Stimulated activated CD8-positive, alpha-beta memory T cell treated with anti-CD3 and anti-CD28 coated beads, Interleukin-7, amount 100 ng/mL, for 4 hours (primary cell): ENCODE results near the gene ANLN.
"Not testable (repeated sequence)": the region's sequence is repeated elsewhere in the genome, so short reads cannot be mapped to it uniquely, and the experiment has no call there.

Source experiments
- DNase-seq, 2 donors: peaks; one replicate each; pipeline ENCODE4 v3.0.0-alpha.2; 2020; ENCODE audit warnings: low read depth in 2 of 2

ANLN gene

DNA sequence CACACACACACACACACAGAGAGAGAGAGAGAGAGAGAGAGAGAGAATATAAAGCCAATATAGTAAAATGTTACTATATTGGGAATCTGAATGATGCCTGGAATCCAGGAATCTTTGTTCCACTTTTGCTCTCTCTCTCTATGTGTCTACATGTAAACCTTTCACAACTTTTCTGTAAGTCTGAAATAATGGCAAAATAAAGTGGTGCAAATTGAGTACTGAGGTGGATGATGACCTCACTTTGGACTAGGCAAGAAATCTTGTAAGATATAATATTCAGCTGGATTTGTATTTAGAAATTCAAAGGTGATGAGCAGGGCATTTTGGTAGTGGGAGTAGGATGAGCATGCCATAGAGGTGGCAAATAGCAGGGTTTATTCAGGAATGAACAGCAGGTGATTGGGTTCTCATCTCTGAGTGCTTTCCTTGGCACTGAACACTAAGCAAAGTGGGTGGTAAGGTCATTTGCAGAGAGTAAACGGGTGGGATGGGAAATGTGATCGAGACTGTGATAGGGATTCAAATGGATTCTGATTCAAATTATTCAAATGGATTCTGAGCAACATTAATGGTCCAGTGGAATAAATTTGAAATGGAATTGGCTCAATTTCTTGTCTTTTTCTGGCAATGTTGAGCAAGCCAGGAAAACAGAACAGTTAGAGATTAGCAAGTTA is 9.7 kb upstream of the ANLN start:
- DNase-seq, result no peak

DNA sequence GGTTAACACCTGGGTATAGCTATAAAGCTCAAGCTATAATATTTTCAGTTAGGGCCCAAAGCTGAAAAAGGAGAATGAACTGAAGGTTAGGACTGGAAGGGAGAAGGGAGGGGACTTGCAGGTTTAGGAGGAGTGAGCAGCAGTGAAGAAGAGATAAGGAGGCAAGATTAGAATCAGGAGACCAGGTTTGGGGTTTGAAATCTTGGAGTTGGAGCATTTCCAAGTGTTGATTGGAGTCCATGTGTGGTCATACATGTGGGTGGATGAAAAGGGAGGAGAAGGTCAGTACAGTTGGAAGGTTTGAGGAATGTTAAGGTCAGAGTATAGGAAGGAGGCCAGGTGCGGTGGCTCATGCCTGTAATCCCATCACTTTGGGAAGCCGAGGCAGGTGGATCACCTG is 8.6 kb upstream of the ANLN start:
- DNase-seq, result no peak

DNA sequence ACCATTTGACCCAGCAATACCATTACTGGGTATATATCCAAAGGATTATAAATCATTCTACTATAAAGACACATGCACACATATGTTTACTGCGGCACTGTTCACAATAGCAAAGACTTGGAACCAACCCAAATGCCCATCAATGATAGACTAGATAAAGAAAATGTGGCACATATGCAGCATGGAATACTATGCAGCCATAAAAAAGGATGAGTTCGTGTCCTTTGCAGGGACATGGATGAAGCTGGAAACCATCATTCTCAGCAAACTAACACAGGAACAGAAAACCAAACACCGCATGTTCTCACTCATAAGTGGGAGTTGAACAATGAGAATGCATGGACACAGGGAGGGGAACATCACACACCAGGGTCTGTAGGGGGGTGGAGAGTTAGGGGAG is 6.4 kb upstream of the ANLN start:
- DNase-seq, result not testable (repeated sequence)

DNA sequence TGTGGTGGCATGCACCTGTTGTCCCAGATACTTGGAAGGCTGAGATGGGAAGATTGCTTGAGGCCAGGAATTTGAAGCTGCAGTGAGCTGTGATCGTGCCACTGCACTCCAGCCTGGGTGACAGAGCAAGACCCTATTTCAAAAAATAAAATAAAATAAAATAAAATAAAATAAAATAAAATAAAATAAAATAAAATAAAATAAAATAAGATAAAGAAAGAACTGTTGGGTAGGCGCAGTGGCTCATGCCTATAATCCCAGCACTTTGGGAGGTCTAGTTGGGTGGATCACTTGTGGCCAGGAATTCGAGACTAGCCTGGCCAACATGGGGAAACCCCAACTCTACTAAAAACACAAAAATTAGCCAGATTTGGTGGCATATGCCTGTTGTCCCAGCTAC is 4.0 kb upstream of the ANLN start:
- not testable (repeated sequence) for DNase-seq

GRCh38 chr7:36387435-36388231 is 2.0 kb upstream of the ANLN start:
- no peak for DNase-seq

DNA sequence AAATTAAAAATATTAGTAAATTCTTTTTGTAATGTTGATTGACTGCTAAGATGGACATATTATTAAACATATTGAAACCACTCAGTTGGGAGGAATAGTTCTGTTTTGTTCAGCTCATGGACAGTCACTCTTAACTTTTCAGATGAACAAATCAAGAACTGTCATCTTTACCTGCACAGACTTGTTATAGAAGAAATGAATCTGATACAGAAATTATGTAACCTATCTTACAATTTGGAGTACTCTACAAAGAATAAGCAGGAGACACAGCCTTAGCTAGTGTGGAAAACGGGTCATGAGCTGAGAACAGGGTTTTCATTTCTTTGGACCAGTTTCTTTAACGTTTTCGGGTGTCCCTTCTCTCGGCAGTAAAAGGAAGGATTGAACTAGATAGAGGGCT is 1.2 kb upstream of the ANLN start:
- DNase-seq, result no peak

- peak in 1 of 2 donors; percentile 24 for DNase-seq
Observed at GRCh38 chr7:36390199-36391090, 783 bp downstream of the ANLN start.

GRCh38 chr7:36391436-36392198 is 2.0 kb downstream of the ANLN start:
- DNase-seq, result no peak

GRCh38 chr7:36393826-36394225 is 4.2 kb downstream of the ANLN start:
- DNase-seq, result no peak

- no peak for DNase-seq
Observed at GRCh38 chr7:36395171-36395894, 5.7 kb downstream of the ANLN start.

DNA sequence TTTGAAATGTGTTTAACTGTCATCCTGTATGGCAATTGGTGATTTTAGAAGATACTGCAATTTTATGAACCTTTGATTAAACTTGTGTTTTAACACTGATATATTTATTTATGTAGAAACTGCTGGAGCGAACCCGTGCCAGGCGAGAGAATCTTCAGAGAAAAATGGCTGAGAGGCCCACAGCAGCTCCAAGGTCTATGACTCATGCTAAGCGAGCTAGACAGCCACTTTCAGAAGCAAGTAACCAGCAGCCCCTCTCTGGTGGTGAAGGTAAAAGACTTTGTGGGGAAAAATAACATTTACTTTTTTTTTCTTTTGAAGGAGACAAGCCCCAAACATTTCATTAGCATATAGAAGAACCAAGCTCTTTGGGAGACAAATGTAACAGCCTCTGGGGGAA is 6.5 kb downstream of the ANLN start:
- no peak for DNase-seq

DNA sequence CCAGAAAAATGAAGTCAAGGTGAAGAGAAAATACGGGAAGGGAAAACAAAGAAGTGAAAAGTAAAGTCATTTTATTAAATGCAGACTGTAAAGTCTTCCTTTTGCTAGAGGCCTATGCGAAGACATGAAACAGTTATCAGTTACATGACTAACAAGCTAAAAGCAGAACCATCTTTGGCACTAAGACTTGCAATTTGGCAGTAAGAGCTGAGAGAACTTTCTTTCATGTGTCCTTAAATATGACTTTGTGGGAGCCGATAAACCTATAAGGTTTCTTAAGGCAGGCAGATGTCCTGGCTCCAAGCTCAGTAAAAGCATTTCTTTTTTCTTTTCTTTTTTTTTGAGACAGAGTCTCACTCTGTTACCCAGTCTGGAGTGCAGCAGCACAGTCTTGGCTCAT is 10.4 kb downstream of the ANLN start:
- DNase-seq, result no peak

DNA sequence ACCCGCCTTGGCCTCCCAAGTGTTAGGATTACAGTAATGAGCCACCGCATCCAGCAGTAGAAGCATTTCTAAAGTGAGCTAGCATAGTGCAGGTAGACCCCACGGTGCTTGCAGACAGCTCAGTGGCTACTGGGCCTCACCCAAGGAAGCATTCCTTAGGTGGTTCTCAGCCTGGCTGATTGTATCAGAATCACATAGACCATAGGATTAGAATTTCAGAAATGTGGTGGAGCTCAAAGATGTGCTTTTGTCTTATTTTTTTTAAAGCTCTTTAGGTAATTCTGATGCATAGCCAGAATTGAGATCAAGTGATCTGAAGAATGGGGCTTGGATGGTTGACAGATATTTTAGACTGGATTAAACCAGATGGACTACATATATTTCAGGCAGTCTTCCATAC is 10.9 kb downstream of the ANLN start:
- DNase-seq, result no peak

GRCh38 chr7:36403452-36403851 is 13.8 kb downstream of the ANLN start:
- no peak for DNase-seq

- DNase-seq, result no peak
Observed at GRCh38 chr7:36404639-36405408, 15.2 kb downstream of the ANLN start.

GRCh38 chr7:36405409-36405803 is 15.7 kb downstream of the ANLN start:
- no peak for DNase-seq

- no peak for DNase-seq
Observed at GRCh38 chr7:36406156-36406555, 16.5 kb downstream of the ANLN start.

DNA sequence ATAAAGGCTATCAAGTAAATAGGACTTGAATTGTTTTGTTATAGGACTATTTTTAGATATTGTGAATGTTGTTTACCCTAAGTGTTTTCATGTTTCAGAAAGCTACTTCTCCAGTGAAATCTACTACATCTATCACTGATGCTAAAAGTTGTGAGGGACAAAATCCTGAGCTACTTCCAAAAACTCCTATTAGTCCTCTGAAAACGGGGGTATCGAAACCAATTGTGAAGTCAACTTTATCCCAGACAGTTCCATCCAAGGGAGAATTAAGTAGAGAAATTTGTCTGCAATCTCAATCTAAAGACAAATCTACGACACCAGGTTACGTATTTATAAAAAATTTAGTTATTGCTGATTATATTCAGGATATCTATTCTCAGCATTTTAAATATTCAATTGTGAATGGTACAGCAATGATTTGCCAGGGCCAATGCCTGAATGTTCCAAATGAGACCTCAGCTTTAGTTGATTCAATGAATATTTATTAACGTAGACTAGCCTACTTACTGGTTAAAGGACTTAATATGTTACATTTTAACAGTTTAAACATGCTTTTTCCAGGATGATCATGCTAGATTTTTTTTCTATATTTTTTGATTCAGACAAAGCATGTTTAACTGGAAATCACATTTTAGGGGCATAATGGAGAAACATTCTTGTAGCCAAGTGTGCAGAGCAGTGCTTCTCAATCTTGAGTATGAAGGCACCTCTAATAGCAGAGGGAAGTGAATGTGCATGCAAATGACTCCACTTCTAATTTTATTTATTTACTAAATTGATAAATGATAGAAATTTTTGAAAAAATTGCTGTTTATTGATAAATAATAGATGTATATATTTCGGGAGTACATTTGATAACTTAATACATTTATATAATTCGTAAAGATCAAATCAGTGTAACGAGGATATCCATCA is 18.2 kb downstream of the ANLN start:
- DNase-seq, result no peak

GRCh38 chr7:36408589-36408988 is 18.9 kb downstream of the ANLN start:
- DNase-seq, result no peak
